Esophagus muscularis mucosa (tissue), 4 donors: Measurements from ENCODE around the gene SLC1A1. TPM values are rescaled to one million over a fixed set of nuclear protein-coding genes. Genes with fewer than 3 reads are reported as not detected.

Source experiments
- DNase-seq: peaks from one replicate; pipeline ENCODE4 v3.0.0-alpha.2; 2017; ENCODE audit errors: extremely low spot score
- H3K27ac ChIP-seq, 4 donors: fragments of 200-600 bp; sonication (generic); replicated peaks in 1 of 4; 1 replicate in 3 of 4; 2 replicates in 1 of 4; pipeline ENCODE4 v1.5.1; 2016 to 2019; ENCODE audit warnings: mild to moderate bottlenecking in 1 of 4
- H3K27me3 ChIP-seq, 4 donors: fragments of 200-600 bp; sonication (generic); one replicate each; pipeline versions ENCODE4 v1.5.1 to v1.6.0; 2016 to 2019
- H3K36me3 ChIP-seq, 4 donors: fragments of 200-600 bp; sonication (generic); one replicate each; pipeline ENCODE4 v1.5.1; 2016 to 2019
- H3K4me1 ChIP-seq, 4 donors: fragments of 200-600 bp; sonication (generic); one replicate each; pipeline ENCODE4 v1.5.1; 2016 to 2019
- H3K4me3 ChIP-seq, 4 donors: fragments of 200-600 bp; sonication (generic); 1 replicate in 2 of 4; 2 replicates in 2 of 4; pipeline ENCODE4 v1.5.1; 2016 to 2019; ENCODE audit warnings: mild to moderate bottlenecking in 4 of 4, moderate library complexity in 1 of 4
- H3K9me3 ChIP-seq, 4 donors: fragments of 200-600 bp; sonication (generic); 1 replicate in 3 of 4; 2 replicates in 1 of 4; pipeline ENCODE4 v1.5.1; 2016 to 2019
- EP300 ChIP-seq: sonication (generic); formaldehyde crosslinking; IDR thresholded peaks from one replicate; pipeline ENCODE4 v1.6.1; 2017; ENCODE audit warnings: antibody characterized with exemption
- POLR2A ChIP-seq: fragments of 450-650 bp; IDR thresholded peaks from one replicate; pipeline ENCODE4 v1.6.1; 2017; ENCODE audit warnings: antibody characterized with exemption, moderate library complexity, mild to moderate bottlenecking, low read depth
- POLR2AphosphoS5 ChIP-seq, 2 donors: sonication (generic); formaldehyde crosslinking; IDR thresholded peaks; one replicate each; pipeline ENCODE4 v1.6.1; 2017; ENCODE audit warnings: antibody characterized with exemption in 2 of 2
- WGBS: methylation state at CpG from one replicate; pipeline ENCODE4 v1.1.5; 2018; 5-methylcytosine and 5-hydroxymethylcytosine counted together
- intact Hi-C: fragments of 100-400 bp; cut with DNase I; formaldehyde crosslinking; loops from one replicate; pipeline ENCODE4 v1.15.1; 2023
- total RNA-seq, 4 donors: library from RNA; depleted of rRNA; stranded (reverse); fragments of >200 nt; gene quantifications; one replicate each; pipeline versions ENCODE4 v1.1.0 to v1.2.1, GENCODE V29; 2016
- TF ChIP-seq, protein P1 (sequence below), 3 experiments: fragments of 200-600 bp in 2 of 3; fragments of 450-650 bp in 1 of 3; sonication (generic) in 2 of 3; IDR thresholded peaks; one replicate each; pipeline ENCODE4 v1.5.1; 2017 to 2019; ENCODE audit warnings: antibody characterized with exemption in 3 of 3, mild to moderate bottlenecking in 2 of 3, moderate library complexity in 1 of 3

The SLC1A1 gene
- 1 to 10 TPM; 2.0 to 3.5 (median 2.1) TPM for total RNA-seq

- peak; percentile 93 for DNase-seq
- peak within 1 kb of the TSS; percentile 83 to 88 (median 84) for H3K4me3 ChIP-seq
- no peaks in the 10 kb centered on the region for H3K9me3 ChIP-seq
- no peaks in the 10 kb centered on the region for H3K27me3 ChIP-seq
- no peaks in the 10 kb centered on the region for H3K36me3 ChIP-seq
- TF ChIP-seq POLR2AphosphoS5 (IDR thresholded peaks at IDR 0.05) = peak; percentile 24 to 35
- TF ChIP-seq, protein P1, sequence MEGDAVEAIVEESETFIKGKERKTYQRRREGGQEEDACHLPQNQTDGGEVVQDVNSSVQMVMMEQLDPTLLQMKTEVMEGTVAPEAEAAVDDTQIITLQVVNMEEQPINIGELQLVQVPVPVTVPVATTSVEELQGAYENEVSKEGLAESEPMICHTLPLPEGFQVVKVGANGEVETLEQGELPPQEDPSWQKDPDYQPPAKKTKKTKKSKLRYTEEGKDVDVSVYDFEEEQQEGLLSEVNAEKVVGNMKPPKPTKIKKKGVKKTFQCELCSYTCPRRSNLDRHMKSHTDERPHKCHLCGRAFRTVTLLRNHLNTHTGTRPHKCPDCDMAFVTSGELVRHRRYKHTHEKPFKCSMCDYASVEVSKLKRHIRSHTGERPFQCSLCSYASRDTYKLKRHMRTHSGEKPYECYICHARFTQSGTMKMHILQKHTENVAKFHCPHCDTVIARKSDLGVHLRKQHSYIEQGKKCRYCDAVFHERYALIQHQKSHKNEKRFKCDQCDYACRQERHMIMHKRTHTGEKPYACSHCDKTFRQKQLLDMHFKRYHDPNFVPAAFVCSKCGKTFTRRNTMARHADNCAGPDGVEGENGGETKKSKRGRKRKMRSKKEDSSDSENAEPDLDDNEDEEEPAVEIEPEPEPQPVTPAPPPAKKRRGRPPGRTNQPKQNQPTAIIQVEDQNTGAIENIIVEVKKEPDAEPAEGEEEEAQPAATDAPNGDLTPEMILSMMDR (IDR thresholded peaks at IDR 0.05) = no peak
- peaks cover 12 to 29% (median 22%) of the 10 kb centered on the region in 4 donors for H3K4me1 ChIP-seq
- WGBS = under 1% methylated on average over 15 of the region's 72 CpGs
- peak within 1 kb of the TSS; percentile 78 to 86 (median 80) for H3K27ac ChIP-seq
- intact Hi-C loops = loop anchor here (10.0 kb wide), 1 partner anchor 105 kb away; no protein-coding TSS in a partner anchor
These were observed at the start of gene SLC1A1 for GRCh38 chr9:4489919-4490704. TSS of gene SLC1A1 (plus strand) at chr9:4490468. CDS start at chr9:4490680, 212 bp downstream.

- peak; percentile 60 for DNase-seq
- no peak overlapping the region for H3K27ac ChIP-seq
- H3K9me3 ChIP-seq = no peaks in the 10 kb centered on the region
- H3K4me3 ChIP-seq = no peak overlapping the region
- no peaks in the 10 kb centered on the region for H3K4me1 ChIP-seq
- intact Hi-C loops = no loop called here
- no peaks in the 10 kb centered on the region for H3K27me3 ChIP-seq
- no peaks in the 10 kb centered on the region for H3K36me3 ChIP-seq
- 87% methylated on average over 3 of the region's 3 CpGs for WGBS
- TF ChIP-seq, protein P1 (IDR thresholded peaks at IDR 0.05) = no peak
- TF ChIP-seq EP300 (no peak), POLR2AphosphoS5 (IDR thresholded peaks at IDR 0.05) (no peak), POLR2A (no peak)
These were observed 47.5 kb upstream of the SLC1A1 start for GRCh38 chr9:4442806-4443205.

GRCh38 chr9:4443439-4443838 lies 46.8 kb upstream of the SLC1A1 start:
- Histone ChIP-seq H3K36me3 (no peaks in the 10 kb centered on the region), H3K4me3 (no peak overlapping the region), H3K27ac (no peak overlapping the region), H3K9me3 (no peaks in the 10 kb centered on the region), H3K4me1 (no peaks in the 10 kb centered on the region), H3K27me3 (no peaks in the 10 kb centered on the region)
- WGBS = 44% methylated on average over 1 of the region's 1 CpG
- TF ChIP-seq, protein P1 (IDR thresholded peaks at IDR 0.05) = no peak
- TF ChIP-seq POLR2AphosphoS5 (IDR thresholded peaks at IDR 0.05) (no peak), POLR2A (no peak), EP300 (no peak)
- intact Hi-C loops = no loop called here
- peak; percentile 82 for DNase-seq

DNA sequence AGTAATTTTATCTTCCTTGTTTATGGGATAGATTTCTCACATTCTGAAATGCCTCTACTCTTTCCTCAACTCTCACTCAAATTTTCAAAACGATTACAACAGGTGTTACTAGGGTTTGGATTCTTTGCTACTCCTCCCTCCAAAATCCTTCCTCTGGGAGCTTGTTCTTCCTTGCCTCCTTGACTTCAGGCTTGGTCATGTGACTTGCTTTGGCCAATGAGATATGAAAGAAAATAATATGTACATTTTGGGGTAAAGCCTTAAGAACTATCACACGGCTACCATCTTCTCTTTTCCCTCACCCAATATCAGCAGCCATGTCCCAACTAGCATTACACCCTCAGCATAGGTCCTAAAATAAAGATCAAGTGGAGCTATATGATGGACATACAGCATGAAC lies 28.8 kb upstream of the SLC1A1 start:
- TF ChIP-seq POLR2AphosphoS5 (IDR thresholded peaks at IDR 0.05) (no peak), POLR2A (no peak), EP300 (no peak)
- TF ChIP-seq, protein P1 (IDR thresholded peaks at IDR 0.05) = no peak
- H3K4me3 ChIP-seq = no peak overlapping the region
- no peaks in the 10 kb centered on the region for H3K27me3 ChIP-seq
- no peaks in the 10 kb centered on the region for H3K4me1 ChIP-seq
- no peak overlapping the region for H3K27ac ChIP-seq
- no peaks in the 10 kb centered on the region for H3K9me3 ChIP-seq
- DNase-seq = no peak
- H3K36me3 ChIP-seq = no peaks in the 10 kb centered on the region
- 88% methylated on average over 2 of the region's 2 CpGs for WGBS
- intact Hi-C loops = no loop called here
